GM18951 (cell line): ENCODE data around the gene BOLL.
"Not testable (repeated sequence)": the region's sequence is repeated elsewhere in the genome, so short reads cannot be mapped to it uniquely, and the experiment has no call there.

ENCODE experiments used
- POLR2A ChIP-seq: IDR thresholded peaks from 4 replicates; pipeline ENCODE4 v1.6.1; 2011; ENCODE audit warnings: mild to moderate bottlenecking; ENCODE audit not compliant: insufficient read length, insufficient read depth; ENCODE audit errors: extremely low read depth
- in situ Hi-C: fragments of 300-500 bp; cut with MboI; formaldehyde crosslinking; loops from one replicate; pipeline ENCODE4 v1.12.0; 2022; ENCODE audit warnings: low sequenced_read_pairs, mixed read lengths, inconsistent platforms; ENCODE audit not compliant: unreplicated experiment

BOLL gene

DNA sequence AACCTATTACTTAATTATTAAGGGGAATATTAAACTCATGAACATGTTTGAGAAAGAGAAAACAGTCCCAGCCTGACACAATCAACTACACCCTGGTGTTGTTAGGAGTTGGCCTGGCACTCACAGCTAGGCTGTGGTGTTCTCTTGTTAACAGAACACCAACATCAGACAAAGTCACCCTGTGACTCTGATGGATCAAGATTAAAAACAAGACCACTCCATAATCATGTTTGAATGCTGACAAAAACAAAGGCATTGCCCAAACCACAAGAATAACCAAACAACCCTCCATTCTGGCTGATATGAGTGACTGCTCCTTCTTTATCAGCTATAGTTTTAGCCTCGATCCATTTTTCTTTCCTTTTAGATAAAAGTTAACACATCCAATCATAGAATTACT lies 3.0 kb downstream of the BOLL start:
- no peak for TF ChIP-seq POLR2A
- in situ Hi-C loops, result no loop called here

DNA sequence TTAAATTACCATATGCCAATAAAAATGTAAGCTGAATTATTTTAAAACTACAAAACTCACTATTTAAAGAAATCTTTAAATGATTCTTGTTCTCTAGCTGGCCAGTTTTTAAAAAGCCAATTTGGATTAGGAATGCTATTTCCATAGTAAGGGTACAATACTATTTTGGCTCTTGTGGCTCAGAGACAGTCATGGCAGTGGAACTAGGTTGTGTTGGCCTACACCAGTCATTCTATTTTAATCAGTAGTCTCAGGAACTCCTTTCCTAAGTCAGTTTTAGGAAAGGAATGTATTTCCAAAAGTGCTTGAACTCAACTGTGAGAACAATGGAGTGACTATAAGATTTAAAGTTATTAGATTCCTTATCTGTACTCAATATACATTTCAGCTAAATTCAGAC lies 5.9 kb downstream of the BOLL start:
- in situ Hi-C loops, result no loop called here
- TF ChIP-seq POLR2A, result no peak

DNA sequence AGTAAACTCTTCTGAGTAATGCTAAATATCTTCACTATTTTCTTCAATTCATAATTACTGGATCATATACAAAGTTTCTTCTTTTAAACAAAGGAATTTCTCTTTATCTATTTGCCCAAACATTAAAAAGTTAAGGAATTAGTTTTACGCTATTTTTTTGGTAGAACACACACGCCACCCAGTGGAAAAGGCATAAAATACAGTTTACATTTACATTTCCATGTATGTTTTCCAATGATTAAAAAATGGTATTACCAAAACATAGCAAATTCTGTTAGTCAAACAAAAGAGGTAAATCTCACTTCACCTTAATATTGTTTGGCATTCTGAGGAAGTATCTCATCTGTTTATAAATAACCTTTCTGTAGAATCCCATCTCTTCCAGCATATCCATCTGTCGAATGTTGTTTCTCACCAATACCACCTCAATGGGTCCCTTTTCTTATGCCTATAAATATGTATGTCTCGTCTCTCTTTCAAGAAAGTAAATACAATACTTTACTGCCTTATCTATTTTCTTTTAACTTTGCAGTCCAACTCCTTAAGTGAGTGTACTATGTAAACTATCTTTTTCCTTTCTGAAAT lies 7.2 kb downstream of the BOLL start:
- in situ Hi-C loops, result no loop called here
- TF ChIP-seq POLR2A, result no peak

DNA sequence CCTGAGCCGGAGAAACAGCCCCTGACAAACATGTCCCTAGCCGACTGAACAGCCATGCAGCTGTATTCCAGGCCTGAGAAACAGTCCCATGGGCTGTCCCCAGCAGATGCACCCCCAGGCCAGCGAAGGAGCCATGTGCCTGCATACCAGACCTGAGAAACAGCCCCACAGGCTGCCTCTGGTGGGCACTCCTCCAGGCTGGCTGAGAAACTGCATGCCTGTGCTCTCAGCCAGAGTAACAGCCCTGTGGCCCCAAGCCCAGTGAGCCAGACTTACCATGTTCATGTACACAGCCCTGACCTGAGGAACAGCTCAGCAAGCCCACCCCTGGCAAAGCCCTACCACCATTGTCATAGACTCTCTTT lies 24.8 kb downstream of the BOLL start:
- in situ Hi-C loops, result loop anchor here (25.0 kb wide), 1 partner anchor 348 kb away; no protein-coding TSS in a partner anchor
- TF ChIP-seq POLR2A, result no peak

DNA sequence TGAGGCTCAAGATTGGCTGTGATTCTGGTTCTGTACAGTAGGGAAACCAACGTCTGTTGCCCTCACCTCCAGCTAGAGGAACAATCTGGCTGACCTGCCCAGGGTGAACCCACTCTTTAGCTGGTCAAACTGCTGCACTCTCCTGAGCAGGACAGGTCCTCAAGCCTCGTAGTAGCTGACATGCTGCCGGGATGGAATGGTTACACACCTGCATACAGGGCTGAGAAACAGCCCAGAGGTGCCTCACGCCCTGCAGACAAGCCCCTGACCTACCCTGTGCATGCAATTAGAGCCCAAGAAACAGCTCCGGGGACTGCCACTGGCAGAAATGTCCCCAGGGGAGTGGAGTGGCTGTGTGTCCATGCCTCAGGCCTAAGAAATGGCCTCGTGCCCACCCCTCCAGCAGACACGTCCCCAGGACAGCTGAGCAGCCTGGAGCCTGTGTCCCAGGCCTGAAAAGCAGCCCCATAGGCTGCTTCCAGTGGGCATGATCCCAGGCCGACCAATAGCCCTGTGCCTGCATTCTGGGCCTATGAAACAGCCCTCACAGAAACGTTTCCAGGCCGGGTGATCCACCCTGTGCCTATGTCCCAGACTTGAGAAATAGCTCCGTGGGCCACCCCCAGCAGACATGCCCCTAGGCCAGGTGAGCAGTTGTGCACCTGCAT lies 25.4 kb downstream of the BOLL start:
- in situ Hi-C loops, result loop anchor here (25.0 kb wide), 1 partner anchor 347 kb away; no protein-coding TSS in a partner anchor
- TF ChIP-seq POLR2A, result no peak

DNA sequence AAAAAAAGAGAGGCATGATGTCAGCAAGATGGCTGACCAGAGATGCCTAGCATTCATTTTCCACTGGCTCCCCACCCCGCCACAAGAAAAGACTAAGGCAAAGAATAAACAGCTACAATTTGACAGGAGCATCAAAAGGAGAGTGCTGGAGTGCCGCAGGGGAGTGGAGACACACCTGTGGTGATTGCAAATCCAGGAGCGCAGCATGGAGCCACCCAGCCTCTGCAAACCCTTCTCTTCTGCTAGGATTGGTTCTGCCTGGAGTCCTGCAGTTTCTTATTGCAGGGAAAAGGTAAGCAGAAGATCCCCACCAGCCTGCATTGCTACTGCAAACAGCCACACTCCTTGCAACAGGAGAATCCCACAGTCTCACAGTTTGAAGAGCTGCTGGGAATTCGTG lies 26.1 kb downstream of the BOLL start:
- in situ Hi-C loops, result loop anchor here (25.0 kb wide), 1 partner anchor 347 kb away; no protein-coding TSS in a partner anchor
- TF ChIP-seq POLR2A, result no peak

DNA sequence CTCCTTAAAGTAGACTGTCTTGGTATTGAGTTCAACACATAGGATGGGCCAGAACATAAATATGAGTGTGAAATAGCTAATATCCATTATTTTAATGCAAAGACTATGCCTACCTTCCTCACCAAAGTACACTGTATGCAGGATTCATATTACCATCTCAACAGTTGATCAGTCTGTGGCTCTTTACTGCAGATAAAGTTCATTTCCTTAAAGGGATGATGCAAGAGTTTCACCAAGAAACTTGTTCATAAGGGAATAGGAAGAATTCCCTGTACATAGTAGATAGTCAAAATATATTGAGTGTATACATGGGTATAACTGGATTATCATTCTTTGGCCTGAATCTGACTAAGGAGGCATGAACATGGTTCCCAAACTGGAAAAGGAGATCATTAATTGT lies 44.9 kb downstream of the BOLL start:
- TF ChIP-seq POLR2A, result no peak
- in situ Hi-C loops, result no loop called here

DNA sequence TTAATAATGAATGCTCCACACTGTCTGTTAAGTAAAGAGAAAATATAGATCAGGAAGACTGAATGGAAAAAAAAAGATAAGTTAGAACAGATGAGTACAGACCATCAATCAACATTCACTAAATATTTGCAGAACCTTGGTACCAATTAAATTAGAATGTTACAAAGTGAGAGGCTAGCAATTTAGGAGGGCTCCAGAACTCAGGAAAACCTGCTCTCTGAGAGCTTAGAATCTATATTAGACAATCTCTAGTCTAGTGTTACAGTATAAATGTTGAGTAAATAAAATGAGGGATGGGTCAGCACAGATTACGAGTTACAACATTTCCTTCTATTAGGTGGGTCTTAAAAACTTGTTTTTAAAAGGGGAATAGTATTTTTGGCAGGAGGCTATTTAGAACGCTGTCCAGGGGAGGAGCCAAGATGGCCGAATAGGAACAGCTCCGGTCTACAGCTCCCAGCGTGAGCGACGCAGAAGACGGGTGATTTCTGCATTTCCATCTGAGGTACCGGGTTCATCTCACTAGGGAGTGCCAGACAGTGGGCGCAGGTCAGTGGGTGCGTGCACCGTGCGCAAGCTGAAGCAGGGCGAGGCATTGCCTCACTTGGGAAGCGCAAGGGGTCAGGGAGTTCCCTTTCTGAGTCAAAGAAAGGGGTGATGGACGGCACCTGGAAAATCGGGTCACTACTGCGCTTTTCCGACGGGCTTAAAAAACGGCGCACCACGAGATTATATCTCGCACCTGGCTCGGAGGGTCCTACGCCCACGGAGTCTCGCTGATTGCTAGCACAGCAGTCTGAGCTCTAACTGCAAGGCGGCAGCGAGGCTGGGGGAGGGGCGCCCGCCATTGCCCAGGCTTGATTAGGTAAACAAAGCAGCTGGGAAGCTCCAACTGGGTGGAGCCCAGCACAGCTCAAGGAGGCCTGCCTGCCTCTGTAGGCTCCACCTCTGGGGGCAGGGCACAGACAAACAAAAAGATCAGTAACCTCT lies 56.3 kb downstream of the BOLL start:
- in situ Hi-C loops, result not testable (repeated sequence)

DNA sequence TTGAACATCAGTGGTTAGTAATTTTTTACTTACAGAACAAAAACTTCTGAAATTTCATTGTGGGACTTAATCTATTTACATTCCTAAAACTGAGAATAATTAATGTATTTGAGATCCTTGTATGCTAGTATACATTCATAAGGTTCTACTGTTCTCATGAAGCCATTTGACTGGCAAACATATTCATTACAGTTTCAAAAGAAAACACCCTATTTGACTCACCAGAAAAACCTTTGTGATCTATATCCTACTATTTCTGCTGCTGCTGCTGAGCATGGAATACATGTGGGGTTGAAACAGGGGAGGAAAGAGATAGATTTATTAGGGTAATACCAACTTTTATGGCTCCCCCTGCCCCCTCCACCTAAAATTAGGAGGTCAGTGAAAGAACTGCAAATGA lies 58.1 kb downstream of the BOLL start:
- in situ Hi-C loops, result no loop called here
- no peak for TF ChIP-seq POLR2A

DNA sequence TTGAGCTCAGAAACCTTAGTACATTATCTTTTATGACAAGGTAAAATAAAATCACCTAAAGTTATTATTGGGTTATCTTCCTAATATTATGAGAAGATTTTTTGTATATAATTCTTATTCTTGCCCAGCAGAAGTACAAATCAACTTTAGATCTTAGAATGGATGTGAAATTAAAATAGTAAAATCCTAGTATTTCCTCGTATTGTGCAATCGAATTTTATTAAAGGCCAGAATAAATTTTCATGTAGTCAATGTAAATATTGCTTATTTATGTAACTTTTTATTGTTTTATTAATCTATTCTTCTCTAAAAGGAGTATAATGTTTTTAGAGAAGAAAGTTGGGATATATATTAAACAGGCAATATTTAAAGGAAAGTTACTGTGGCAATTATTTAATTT lies 67.3 kb downstream of the BOLL start:
- in situ Hi-C loops, result no loop called here

DNA sequence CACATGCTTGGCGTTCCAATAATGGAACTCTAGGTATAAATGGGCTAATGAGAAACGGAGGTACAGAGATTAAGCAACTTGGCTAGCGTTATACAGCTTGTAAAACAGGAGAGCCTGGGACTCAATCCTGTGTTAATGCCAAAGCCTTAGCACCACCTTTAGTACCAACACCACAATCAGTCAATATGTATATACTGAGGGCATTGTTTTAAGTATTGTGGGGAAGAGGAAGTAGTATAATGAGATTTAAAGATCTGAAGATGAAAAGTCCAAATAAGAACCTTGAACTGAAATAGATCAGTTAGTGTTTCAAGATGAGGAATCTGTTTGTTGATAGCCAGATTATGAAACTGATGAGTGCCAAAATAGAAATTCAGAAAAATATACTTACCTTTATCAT lies 71.8 kb downstream of the BOLL start:
- no peak for TF ChIP-seq POLR2A
- in situ Hi-C loops, result no loop called here

More for the DNA sequence above, 67.3 kb downstream of the BOLL start:
- no peak for TF ChIP-seq POLR2A

DNA sequence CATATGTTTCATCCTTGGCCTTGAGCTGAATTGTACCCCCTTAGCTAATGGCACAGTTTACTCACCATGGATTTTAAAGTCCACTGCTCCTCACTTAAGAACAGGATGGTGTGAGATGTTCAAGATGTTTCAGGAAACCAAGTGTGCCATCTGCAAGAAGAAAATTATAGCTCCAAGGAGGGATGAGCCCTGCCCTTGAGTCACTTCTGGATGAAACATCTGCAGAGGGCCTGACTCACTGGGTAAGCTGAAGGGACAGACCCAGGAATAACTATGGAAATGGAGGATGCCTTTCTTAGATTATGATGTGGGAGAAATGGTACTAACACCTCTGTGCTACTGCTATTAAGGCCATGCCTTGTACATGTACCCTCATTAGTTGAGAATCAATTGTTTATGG lies 73.5 kb downstream of the BOLL start:
- in situ Hi-C loops, result no loop called here

DNA sequence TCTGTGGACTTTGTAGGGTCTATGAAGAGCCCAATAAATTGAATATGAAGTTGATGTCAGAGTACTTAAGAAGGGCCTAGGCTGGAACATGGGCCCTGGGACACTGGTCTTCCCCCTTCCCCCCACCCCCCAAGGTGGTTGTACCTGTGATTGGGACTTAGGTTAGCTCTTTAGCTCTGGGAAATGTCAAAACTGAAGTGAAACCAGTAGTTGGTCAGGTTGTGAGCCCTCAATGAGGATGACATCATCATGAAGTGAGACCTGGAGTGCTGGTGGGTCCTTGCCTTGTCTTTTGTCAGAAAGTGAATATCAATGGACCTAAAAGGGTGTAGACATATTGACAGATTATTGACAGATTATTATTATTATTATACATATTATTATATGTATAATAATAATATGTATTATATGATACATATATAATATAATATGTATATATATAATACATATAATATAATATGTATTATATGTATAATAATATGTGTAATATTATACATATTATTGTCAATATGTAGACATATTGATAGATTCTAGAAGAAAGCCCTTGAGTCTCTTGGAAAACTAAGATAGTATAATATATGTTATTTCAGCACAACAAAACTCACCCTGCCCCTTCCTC lies 74.6 kb downstream of the BOLL start:
- TF ChIP-seq POLR2A, result no peak
- in situ Hi-C loops, result no loop called here

More for the DNA sequence above, 73.5 kb downstream of the BOLL start:
- no peak for TF ChIP-seq POLR2A

DNA sequence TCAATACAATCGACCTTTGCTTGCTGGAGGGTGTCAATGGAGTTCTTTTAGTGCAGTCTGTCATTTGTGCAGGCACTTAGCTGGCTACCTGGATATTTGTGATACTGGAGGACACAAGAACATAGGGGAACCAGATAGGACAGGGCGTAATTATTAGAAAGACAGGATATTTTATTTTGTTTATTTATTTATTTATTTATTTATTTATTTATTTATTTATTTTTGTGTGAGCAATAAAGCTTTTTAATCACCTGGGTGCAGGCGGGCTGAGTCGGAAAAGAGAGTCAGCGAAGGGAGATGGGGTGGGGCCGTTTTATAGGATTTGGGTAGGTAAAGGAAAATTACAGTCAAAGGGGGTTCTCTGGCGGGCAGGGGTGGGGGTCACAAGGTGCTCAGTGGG lies 76.0 kb downstream of the BOLL start:
- in situ Hi-C loops, result not testable (repeated sequence)
